ENCODE measurements around the gene ACOXL.
A peak's percentile ranks its signal among the peaks of the same experiment; 100 is the strongest.

ACOXL gene

GRCh38 chr2:110867078-110867477 lies 134.7 kb downstream of the ACOXL start:
- no peak for DNase-seq (ENCODE audit: low read depth, low spot score)
- in situ Hi-C loops (cut with HindIII; ENCODE audit: low sequenced_read_pairs) = loop anchor here (25.0 kb wide), 1 partner anchor 195 kb away; no protein-coding TSS in a partner anchor
- no peak overlapping the region for H3K4me3 ChIP-seq (ENCODE audit: low read depth, low read length)
- no peak for TF ChIP-seq CTCF (IDR thresholded peaks at IDR 0.05; ENCODE audit: low read depth, low read length)

- H3K4me3 ChIP-seq (ENCODE audit: low read depth, low read length) = no peak overlapping the region
- no peak for TF ChIP-seq CTCF (IDR thresholded peaks at IDR 0.05; ENCODE audit: low read depth, low read length)
- in situ Hi-C loops (cut with HindIII; ENCODE audit: low sequenced_read_pairs) = loop anchor here (25.0 kb wide), 1 partner anchor 193 kb away; no protein-coding TSS in a partner anchor
- no peak for DNase-seq (ENCODE audit: low read depth, low spot score)
These were observed 136.6 kb downstream of the ACOXL start for GRCh38 chr2:110868971-110869370.

DNA sequence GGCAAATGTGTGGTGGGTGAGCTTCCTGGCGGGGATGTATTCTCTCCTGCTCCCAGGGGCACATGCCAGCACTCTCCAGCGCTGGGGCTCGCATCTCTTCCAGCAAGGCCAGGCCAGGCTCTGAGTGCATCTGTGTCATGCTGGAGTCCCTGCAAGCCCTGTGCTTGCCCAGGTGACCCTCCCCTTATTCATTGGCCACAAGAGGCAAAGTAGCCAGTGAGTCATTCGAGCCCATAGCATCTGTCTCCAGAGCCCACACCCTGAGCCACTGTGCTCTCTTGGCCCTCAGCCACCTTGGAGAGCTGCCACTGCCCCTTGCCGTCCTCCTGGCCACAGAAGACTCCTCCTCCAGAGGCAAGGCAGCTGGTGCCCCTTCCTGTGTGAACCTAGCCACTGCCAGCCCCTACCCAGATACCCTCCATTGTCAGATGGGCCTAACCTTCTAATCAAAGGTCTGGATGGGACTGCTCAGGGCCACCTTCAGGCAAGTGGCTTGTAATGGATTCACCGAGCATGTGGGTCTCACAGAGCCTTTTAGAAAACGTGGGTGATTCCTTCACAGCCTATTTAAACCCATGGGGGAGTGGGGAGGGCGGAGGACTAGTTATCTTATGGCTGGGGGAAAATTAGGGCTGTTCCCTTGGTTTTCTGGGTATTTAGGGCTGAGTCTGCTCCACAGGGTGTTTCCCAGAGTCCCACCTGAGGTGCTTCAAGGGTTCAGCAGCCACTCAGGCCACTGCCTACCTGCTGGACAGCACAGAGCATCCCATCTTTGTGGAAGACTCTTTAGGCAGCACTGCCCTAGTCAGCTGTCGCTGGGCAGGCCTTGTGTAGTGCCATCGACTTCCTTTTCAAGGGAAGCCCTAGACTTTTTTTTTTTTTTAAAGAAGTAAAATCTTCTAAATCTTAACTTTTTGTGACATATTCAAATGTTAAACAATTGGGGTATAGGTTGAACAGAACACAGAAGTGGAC lies 137.4 kb downstream of the ACOXL start:
- peak; percentile 37 for DNase-seq (ENCODE audit: low read depth, low spot score)
- in situ Hi-C loops (cut with HindIII; ENCODE audit: low sequenced_read_pairs) = loop anchor here (25.0 kb wide), 1 partner anchor 193 kb away; no protein-coding TSS in a partner anchor
- TF ChIP-seq CTCF (IDR thresholded peaks at IDR 0.05; ENCODE audit: low read depth, low read length) = no peak
- no peak overlapping the region for H3K4me3 ChIP-seq (ENCODE audit: low read depth, low read length)

GRCh38 chr2:110870545-110870944 lies 138.2 kb downstream of the ACOXL start:
- DNase-seq (ENCODE audit: low read depth, low spot score) = no peak
- H3K4me3 ChIP-seq (ENCODE audit: low read depth, low read length) = no peak overlapping the region
- in situ Hi-C loops (cut with HindIII; ENCODE audit: low sequenced_read_pairs) = loop anchor here (25.0 kb wide), 1 partner anchor 192 kb away; no protein-coding TSS in a partner anchor
- TF ChIP-seq CTCF (IDR thresholded peaks at IDR 0.05; ENCODE audit: low read depth, low read length) = no peak

DNA sequence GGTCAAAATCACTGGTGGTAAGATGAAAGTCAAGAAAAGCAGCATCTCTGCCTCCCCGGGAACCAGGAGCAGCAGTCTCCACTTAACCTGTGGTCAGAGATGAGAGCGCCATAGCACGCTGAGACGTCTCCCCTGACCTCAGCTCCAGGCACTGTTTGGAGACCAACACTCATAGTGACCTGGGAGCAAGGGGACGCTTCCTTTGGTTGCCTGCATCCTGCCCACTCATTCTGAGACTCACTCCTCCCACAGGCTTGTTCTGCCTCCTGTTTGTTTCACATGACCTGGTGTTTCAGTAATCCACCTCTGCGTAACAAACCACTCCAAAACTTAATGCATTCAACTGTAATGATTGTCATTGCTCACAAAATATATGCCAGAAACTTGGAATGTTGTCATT lies 139.3 kb downstream of the ACOXL start:
- DNase-seq (ENCODE audit: low read depth, low spot score) = no peak
- in situ Hi-C loops (cut with HindIII; ENCODE audit: low sequenced_read_pairs) = loop anchor here (25.0 kb wide), 1 partner anchor 191 kb away; no protein-coding TSS in a partner anchor
- TF ChIP-seq CTCF (IDR thresholded peaks at IDR 0.05; ENCODE audit: low read depth, low read length) = no peak
- no peak overlapping the region for H3K4me3 ChIP-seq (ENCODE audit: low read depth, low read length)

DNA sequence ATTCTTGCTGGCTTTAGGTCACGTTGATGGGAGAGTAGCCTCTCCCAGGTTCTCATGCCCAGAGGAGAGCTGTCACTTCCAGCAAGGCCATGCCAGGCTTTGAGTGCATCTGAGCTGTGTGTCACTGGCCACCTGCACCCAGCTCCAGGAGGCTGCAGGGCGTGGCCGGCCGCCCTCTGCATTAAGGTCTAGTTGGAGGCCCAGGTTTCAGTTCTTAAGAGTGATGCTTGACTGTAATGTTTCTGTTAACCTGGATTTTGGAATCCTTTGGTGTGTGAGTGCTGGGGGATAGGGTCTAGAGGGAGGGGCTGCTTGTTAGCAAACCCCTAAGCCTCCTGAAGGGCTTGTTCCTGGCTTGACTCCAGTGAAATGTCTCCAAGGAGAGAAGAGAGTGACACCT lies 140.1 kb downstream of the ACOXL start:
- no peak overlapping the region for H3K4me3 ChIP-seq (ENCODE audit: low read depth, low read length)
- no peak for TF ChIP-seq CTCF (IDR thresholded peaks at IDR 0.05; ENCODE audit: low read depth, low read length)
- no peak for DNase-seq (ENCODE audit: low read depth, low spot score)
- in situ Hi-C loops (cut with HindIII; ENCODE audit: low sequenced_read_pairs) = loop anchor here (25.0 kb wide), 1 partner anchor 190 kb away; no protein-coding TSS in a partner anchor

Measured in astrocyte of the spinal cord (primary cell).